ENCODE measurements around the gene ATP6V0A1.

DNA sequence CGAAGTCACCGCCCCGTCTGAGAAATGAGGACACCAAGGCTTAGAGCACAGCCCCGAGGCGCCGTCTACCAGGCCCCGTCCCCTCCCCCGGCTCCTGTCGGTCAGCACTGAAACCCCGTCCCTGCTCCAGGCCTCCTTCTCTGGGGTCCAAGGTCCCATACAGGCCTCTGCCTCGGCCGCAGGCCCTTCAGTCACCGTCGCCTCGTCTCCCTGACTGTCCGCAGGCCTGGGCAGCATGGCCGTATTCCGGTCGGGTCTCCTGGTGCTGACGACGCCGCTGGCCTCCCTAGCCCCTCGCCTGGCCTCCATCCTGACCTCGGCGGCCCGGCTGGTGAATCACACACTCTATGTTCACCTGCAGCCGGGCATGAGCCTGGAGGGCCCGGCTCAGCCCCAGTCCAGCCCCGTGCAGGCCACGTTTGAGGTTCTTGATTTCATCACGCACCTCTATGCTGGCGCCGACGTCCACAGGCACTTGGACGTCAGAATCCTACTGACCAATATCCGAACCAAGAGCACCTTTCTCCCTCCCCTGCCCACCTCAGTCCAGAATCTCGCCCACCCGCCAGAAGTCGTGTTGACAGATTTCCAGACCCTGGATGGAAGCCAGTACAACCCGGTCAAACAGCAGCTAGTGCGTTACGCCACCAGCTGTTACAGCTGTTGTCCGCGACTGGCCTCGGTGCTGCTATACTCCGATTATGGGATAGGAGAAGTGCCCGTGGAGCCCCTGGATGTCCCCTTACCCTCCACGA lies 103.9 kb downstream of the ATP6V0A1 start:
- no peak for TF ChIP-seq POLR2A (IDR thresholded peaks at IDR 0.05)
- TF ChIP-seq, protein P1, sequence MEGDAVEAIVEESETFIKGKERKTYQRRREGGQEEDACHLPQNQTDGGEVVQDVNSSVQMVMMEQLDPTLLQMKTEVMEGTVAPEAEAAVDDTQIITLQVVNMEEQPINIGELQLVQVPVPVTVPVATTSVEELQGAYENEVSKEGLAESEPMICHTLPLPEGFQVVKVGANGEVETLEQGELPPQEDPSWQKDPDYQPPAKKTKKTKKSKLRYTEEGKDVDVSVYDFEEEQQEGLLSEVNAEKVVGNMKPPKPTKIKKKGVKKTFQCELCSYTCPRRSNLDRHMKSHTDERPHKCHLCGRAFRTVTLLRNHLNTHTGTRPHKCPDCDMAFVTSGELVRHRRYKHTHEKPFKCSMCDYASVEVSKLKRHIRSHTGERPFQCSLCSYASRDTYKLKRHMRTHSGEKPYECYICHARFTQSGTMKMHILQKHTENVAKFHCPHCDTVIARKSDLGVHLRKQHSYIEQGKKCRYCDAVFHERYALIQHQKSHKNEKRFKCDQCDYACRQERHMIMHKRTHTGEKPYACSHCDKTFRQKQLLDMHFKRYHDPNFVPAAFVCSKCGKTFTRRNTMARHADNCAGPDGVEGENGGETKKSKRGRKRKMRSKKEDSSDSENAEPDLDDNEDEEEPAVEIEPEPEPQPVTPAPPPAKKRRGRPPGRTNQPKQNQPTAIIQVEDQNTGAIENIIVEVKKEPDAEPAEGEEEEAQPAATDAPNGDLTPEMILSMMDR (IDR thresholded peaks at IDR 0.05), result no peak
